ENCODE data around the gene SELENON. TPM values are rescaled to one million over a fixed set of nuclear protein-coding genes. Genes with fewer than 3 reads are reported as not detected.
"Not testable (repeated sequence)": the region's sequence is repeated elsewhere in the genome, so short reads cannot be mapped to it uniquely, and the experiment has no call there.

SELENON gene
- total RNA-seq, 1 donor from 2014 or later = 95.7 TPM

DNA sequence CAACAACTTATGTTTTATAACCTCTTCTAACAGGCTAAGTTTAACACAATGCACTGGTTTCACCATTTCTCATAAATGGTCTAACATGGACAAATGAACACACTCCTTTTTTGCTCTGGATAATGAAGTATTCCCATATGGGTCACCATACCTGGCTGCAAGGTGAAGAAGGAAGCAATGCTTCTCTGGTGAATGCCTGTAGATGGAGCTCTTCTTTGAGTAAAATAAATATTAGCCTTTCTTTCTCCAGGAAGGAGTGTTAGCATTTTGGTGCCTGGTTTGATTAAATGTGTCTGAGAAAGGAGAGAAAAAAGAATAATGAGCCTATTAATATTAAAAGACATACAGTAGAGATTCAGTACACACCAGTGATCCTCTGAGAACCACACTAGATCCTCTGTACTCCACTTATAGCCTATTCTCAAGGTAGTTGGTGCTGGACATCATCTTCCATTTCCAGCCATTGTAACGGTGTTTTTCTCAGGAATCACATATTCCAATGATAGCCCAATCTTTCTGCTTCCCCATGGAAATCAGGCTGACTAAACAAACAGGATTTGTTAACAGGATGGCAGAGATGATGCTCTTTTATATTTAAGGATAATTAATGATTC lies 37.4 kb downstream of the SELENON start:
- Mint-ChIP-seq H3K4me3 (ENCODE audit: unreplicated experiment) (no peak overlapping the region), H3K4me1 (ENCODE audit: low read depth) (peaks cover 27% of the 10 kb centered on the region), H3K9me3 (ENCODE audit: low read depth) (peaks cover 4% of the 10 kb centered on the region), H3K36me3 (ENCODE audit: low read depth) (peaks cover 6% of the 10 kb centered on the region), H3K27ac (ENCODE audit: unreplicated experiment) (no peak overlapping the region), H3K27me3 (ENCODE audit: low read depth) (no peaks in the 10 kb centered on the region)
- DNase-seq (ENCODE audit: low spot score) = no peak
- TF ChIP-seq, protein P1, sequence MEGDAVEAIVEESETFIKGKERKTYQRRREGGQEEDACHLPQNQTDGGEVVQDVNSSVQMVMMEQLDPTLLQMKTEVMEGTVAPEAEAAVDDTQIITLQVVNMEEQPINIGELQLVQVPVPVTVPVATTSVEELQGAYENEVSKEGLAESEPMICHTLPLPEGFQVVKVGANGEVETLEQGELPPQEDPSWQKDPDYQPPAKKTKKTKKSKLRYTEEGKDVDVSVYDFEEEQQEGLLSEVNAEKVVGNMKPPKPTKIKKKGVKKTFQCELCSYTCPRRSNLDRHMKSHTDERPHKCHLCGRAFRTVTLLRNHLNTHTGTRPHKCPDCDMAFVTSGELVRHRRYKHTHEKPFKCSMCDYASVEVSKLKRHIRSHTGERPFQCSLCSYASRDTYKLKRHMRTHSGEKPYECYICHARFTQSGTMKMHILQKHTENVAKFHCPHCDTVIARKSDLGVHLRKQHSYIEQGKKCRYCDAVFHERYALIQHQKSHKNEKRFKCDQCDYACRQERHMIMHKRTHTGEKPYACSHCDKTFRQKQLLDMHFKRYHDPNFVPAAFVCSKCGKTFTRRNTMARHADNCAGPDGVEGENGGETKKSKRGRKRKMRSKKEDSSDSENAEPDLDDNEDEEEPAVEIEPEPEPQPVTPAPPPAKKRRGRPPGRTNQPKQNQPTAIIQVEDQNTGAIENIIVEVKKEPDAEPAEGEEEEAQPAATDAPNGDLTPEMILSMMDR (IDR thresholded peaks at IDR 0.05) = peak; percentile 69

DNA sequence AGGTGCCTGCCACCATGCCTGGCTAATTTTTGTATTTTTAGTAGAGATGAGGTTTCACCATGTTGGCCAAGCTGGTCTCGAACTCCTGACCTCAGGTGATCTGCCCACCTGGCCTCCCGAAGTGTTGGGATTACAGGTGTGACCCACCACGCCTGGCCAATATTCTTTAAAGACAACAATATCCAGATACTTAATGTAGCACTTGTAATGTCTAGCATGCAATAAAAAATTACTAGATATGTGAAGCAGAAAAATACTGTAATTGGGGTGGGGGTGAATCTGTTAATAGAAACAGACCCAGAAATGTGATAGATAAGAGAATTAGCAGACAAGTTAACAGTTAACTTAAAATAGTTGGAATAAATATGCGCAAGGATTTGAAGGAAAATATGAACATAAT lies 39.8 kb downstream of the SELENON start:
- H3K27me3 Mint-ChIP-seq (ENCODE audit: low read depth); H3K9me3 Mint-ChIP-seq (ENCODE audit: low read depth); H3K4me3 Mint-ChIP-seq (ENCODE audit: unreplicated experiment); H3K27ac Mint-ChIP-seq (ENCODE audit: unreplicated experiment); H3K36me3 Mint-ChIP-seq (ENCODE audit: low read depth); DNase-seq (ENCODE audit: low spot score): not testable (repeated sequence)
- H3K4me1 Mint-ChIP-seq (ENCODE audit: low read depth) = peaks cover 28% of the 10 kb centered on the region

DNA sequence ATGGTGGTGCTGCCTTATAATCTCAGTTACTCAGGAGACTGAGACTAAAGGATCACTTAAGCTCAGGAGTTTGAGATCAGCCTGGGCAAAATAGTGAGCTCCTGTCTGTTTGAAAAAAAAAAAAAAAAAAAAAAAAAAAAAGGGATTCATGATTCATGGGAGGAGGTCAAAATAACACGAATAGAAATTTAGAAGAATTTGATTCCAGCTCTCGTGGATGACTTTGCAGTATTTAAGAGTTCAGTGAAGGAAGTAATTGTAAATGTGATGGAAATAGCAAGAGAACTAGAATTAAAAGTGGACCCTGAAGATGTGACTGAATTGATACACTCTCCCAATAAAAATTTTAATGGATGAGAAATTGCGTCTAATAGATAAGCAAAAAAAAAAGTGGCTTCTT lies 43.5 kb downstream of the SELENON start:
- Mint-ChIP-seq H3K36me3 (ENCODE audit: low read depth) (peaks cover 1% of the 10 kb centered on the region), H3K9me3 (ENCODE audit: low read depth) (peaks cover 4% of the 10 kb centered on the region), H3K27ac (ENCODE audit: unreplicated experiment) (no peak overlapping the region), H3K27me3 (ENCODE audit: low read depth) (no peaks in the 10 kb centered on the region), H3K4me1 (ENCODE audit: low read depth) (peaks cover 3% of the 10 kb centered on the region), H3K4me3 (ENCODE audit: unreplicated experiment) (no peak overlapping the region)
- no peak for DNase-seq (ENCODE audit: low spot score)
- TF ChIP-seq, protein P1 (IDR thresholded peaks at IDR 0.05) = no peak

DNA sequence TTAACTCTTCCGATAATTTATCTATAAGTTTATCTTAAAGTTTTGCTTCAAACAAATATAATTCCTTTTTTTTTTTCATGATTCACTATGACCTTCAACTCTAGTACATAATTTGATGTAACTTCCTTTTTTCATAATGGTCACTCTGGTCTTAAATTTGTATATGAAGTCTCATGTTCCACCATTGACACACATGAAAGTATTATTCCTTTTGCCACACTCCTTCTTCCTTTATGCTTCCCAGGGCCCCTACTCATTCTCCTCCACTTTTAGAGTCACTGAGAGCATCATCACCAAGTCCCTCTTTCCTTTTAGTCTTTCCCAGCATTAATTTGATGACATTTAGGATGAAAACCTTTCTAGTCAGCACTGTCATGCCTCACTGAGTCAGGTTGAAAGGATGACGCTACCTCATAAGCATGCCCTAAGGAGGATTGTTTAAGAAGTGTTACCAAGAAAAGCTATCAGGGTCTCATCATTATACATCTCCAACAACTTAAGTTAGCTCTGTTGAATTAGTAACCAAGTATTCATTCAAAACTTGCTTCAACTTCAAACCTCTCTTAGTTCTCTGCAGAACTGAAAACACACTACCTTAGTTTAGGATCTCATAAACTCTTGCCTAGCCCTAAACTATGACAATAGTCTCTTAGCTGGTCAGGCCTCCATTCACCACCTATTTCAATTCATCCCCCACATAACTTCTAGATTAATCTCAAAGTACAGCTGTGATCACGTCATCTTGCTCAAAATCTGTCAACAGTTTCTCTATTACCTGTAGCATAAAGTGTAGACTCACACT lies 44.7 kb downstream of the SELENON start:
- no peak overlapping the region for H3K4me3 Mint-ChIP-seq (ENCODE audit: unreplicated experiment)
- H3K9me3 Mint-ChIP-seq (ENCODE audit: low read depth) = peaks cover 4% of the 10 kb centered on the region
- no peak overlapping the region for H3K27ac Mint-ChIP-seq (ENCODE audit: unreplicated experiment)
- DNase-seq (ENCODE audit: low spot score) = no peak
- TF ChIP-seq, protein P1 (IDR thresholded peaks at IDR 0.05) = no peak
- H3K36me3 Mint-ChIP-seq (ENCODE audit: low read depth) = peaks cover 1% of the 10 kb centered on the region
- no peaks in the 10 kb centered on the region for H3K27me3 Mint-ChIP-seq (ENCODE audit: low read depth)
- peaks cover 3% of the 10 kb centered on the region for H3K4me1 Mint-ChIP-seq (ENCODE audit: low read depth)

DNA sequence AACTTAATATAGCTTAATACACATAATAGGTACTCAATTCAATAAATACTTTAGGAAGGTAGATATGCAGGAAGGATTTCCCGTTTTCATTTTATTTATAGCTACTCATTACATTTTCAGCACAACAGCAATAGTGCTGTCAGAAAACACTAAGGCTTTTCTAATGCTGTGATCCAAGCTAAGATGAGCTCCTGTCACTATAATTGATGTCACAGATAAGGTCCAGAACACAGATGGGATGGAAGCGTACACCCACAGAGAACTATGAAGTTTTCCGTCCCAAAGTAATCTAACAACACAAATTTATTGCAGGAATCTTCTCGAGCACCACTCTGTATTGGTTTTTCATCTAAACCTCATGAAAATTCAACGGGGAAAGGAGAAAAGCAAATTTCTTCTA lies 45.7 kb downstream of the SELENON start:
- Mint-ChIP-seq H3K4me3 (ENCODE audit: unreplicated experiment) (no peak overlapping the region), H3K27me3 (ENCODE audit: low read depth) (no peaks in the 10 kb centered on the region), H3K27ac (ENCODE audit: unreplicated experiment) (no peak overlapping the region), H3K4me1 (ENCODE audit: low read depth) (peaks cover 3% of the 10 kb centered on the region), H3K36me3 (ENCODE audit: low read depth) (no peaks in the 10 kb centered on the region), H3K9me3 (ENCODE audit: low read depth) (no peaks in the 10 kb centered on the region)
- DNase-seq (ENCODE audit: low spot score) = no peak
- TF ChIP-seq, protein P1 (IDR thresholded peaks at IDR 0.05) = no peak

Data from chondrocyte (in vitro differentiated cells).